Measurements from ENCODE around the gene ADRM1. TPM values are rescaled to one million over a fixed set of nuclear protein-coding genes. Genes with fewer than 3 reads are reported as not detected.

Gene ADRM1
- total and polyA plus RNA-seq, 2 of the 4 experiments (the other 2 are of a cell fraction): 103 to 149 TPM

DNA sequence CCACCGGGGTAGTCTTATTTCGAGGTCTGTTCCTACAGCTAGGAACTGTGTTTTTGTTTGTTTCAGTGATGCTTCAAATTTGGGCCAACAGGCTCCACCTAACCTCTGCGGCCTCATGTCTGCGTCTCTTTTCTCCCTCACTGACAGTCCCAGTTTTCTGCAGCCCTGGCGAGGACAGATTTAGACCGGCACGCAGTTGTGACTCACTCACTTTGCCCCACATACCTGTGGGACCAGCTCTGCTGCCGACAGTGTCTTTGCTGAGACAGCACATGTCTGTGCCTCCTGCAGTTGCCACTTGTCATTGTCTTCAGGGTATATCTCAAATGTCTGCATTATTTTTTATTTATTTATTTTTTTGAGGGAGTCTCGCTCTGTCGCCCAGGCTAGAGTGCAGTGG lies 35.3 kb upstream of the ADRM1 start:
- POLR2A ChIA-PET (ENCODE audit: unreplicated experiment): no interaction called here
- Histone ChIP-seq H3K27ac (ENCODE audit: insufficient read depth, low read length) (no peak overlapping the region), H2AK9ac (replicated peaks; ENCODE audit: low read depth, low read length, poor library complexity) (no peak overlapping the region), H2AFZ (replicated peaks; ENCODE audit: low read length, poor library complexity) (no peak overlapping the region), H3K9me1 (ENCODE audit: insufficient read depth, low read length) (no peaks in the 10 kb centered on the region), H2BK5ac (ENCODE audit: low read depth, low read length, poor library complexity, severe bottlenecking) (no peak overlapping the region), H3K9me3 (ENCODE audit: control insufficient read depth, insufficient read depth, low read length) (peaks cover 2% of the 10 kb centered on the region), H3K4ac (ENCODE audit: low read depth, low read length) (no peak overlapping the region), H3K4me1 (ENCODE audit: control insufficient read depth, insufficient read depth, low read length) (no peaks in the 10 kb centered on the region), H2BK15ac (ENCODE audit: low read depth, low read length) (no peak overlapping the region), H2BK20ac (ENCODE audit: low read depth, low read length) (no peak overlapping the region), H2AK5ac (ENCODE audit: low read depth, low read length) (no peak overlapping the region), H4K8ac (ENCODE audit: low read depth in 2 of 2, low read length in 2 of 2) (no peak overlapping the region), H4K20me1 (ENCODE audit: insufficient read depth, low read length) (peaks cover 9% of the 10 kb centered on the region), H3K14ac (replicated peaks; ENCODE audit: low read depth, low read length) (no peak overlapping the region), H3K56ac (ENCODE audit: extremely low read depth, insufficient read depth, low read length) (no peak overlapping the region), H3K4me3 (ENCODE audit: insufficient read depth, low read depth, low read length) (no peak overlapping the region), H2BK120ac (ENCODE audit: low read depth, low read length) (no peak overlapping the region), H3K18ac (ENCODE audit: low read depth, low read length) (no peak overlapping the region), H3K4me2 (ENCODE audit: low read depth, low read length) (no peak overlapping the region), H4K5ac (ENCODE audit: low read depth, low read length) (no peak overlapping the region), H3K79me1 (ENCODE audit: low read depth in 1 of 2, low read length in 2 of 2) (peaks cover 17 to 20% of the 10 kb centered on the region in 2 experiments), H3K27me3 (ENCODE audit: control insufficient read depth, insufficient read depth, low read length) (no peaks in the 10 kb centered on the region), H3K36me3 (ENCODE audit: control insufficient read depth, insufficient read depth, low read length) (peaks cover 45% of the 10 kb centered on the region), H4K91ac (ENCODE audit: insufficient read depth, low read depth, low read length) (no peak overlapping the region), H3K23ac (ENCODE audit: low read depth, low read length) (no peak overlapping the region), H3K9ac (ENCODE audit: low read depth, low read length) (no peak overlapping the region)
- TF ChIP-seq RAD21 (IDR thresholded peaks at IDR 0.05; ENCODE audit: low read length) (no peak), SMC3 (IDR thresholded peaks at IDR 0.05; ENCODE audit: low read depth, low read length) (no peak), MAFK (IDR thresholded peaks at IDR 0.05; ENCODE audit: low read depth, low read length) (no peak), FOS (IDR thresholded peaks at IDR 0.05; ENCODE audit: low read depth, low read length) (no peak), BHLHE40 (IDR thresholded peaks at IDR 0.05; ENCODE audit: low read depth, low read length) (no peak), POLR2A (IDR thresholded peaks at IDR 0.05; ENCODE audit: low read depth, low read length) (no peak), RCOR1 (IDR thresholded peaks at IDR 0.05; ENCODE audit: insufficient replicate concordance, low read length) (no peak), NFE2L2 (IDR thresholded peaks at IDR 0.05; ENCODE audit: low read depth, low read length) (no peak), MAZ (IDR thresholded peaks at IDR 0.05; ENCODE audit: borderline replicate concordance, low read depth, low read length) (no peak), CHD1 (IDR thresholded peaks at IDR 0.05; ENCODE audit: low read depth, low read length) (no peak), MXI1 (IDR thresholded peaks at IDR 0.05; ENCODE audit: borderline replicate concordance, low read depth, low read length) (no peak), RFX5 (IDR thresholded peaks at IDR 0.05; ENCODE audit: low read depth, low read length) (no peak)
- TF ChIP-seq, protein P1, sequence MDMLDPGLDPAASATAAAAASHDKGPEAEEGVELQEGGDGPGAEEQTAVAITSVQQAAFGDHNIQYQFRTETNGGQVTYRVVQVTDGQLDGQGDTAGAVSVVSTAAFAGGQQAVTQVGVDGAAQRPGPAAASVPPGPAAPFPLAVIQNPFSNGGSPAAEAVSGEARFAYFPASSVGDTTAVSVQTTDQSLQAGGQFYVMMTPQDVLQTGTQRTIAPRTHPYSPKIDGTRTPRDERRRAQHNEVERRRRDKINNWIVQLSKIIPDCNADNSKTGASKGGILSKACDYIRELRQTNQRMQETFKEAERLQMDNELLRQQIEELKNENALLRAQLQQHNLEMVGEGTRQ (IDR thresholded peaks at IDR 0.05; ENCODE audit: low read depth, low read length): no peak
- TF ChIP-seq, protein P2, sequence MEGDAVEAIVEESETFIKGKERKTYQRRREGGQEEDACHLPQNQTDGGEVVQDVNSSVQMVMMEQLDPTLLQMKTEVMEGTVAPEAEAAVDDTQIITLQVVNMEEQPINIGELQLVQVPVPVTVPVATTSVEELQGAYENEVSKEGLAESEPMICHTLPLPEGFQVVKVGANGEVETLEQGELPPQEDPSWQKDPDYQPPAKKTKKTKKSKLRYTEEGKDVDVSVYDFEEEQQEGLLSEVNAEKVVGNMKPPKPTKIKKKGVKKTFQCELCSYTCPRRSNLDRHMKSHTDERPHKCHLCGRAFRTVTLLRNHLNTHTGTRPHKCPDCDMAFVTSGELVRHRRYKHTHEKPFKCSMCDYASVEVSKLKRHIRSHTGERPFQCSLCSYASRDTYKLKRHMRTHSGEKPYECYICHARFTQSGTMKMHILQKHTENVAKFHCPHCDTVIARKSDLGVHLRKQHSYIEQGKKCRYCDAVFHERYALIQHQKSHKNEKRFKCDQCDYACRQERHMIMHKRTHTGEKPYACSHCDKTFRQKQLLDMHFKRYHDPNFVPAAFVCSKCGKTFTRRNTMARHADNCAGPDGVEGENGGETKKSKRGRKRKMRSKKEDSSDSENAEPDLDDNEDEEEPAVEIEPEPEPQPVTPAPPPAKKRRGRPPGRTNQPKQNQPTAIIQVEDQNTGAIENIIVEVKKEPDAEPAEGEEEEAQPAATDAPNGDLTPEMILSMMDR (conservative IDR thresholded peaks at IDR 0.05; ENCODE audit: low read depth, low read length): no peak
- TF ChIP-seq, protein P3, sequence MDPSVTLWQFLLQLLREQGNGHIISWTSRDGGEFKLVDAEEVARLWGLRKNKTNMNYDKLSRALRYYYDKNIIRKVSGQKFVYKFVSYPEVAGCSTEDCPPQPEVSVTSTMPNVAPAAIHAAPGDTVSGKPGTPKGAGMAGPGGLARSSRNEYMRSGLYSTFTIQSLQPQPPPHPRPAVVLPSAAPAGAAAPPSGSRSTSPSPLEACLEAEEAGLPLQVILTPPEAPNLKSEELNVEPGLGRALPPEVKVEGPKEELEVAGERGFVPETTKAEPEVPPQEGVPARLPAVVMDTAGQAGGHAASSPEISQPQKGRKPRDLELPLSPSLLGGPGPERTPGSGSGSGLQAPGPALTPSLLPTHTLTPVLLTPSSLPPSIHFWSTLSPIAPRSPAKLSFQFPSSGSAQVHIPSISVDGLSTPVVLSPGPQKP (IDR thresholded peaks at IDR 0.05; ENCODE audit: borderline replicate concordance, low read depth, low read length): no peak
- in situ Hi-C loops (cut with MboI; ENCODE audit: low sequenced_read_pairs): no loop called here
- intact Hi-C loops (cut with micrococcal nuclease): no loop called here
- WGBS, 2 experiments (ENCODE audit: extremely low coverage in 2 of 2, insufficient read length in 1 of 2): no CpG with 5 or more reads among the region's 10 CpGs
- ATAC-seq (ENCODE audit: low read depth): no peak
- dilution Hi-C loops (cut with HindIII; ENCODE audit: low sequenced_read_pairs, unreplicated experiment): no loop called here
- no TSS peak for BruUV-seq (replicated peaks)
- CTCF ChIA-PET: no interaction called here
- no peak for DNase-seq
